ENCODE data around the gene TPCN2.

DNA sequence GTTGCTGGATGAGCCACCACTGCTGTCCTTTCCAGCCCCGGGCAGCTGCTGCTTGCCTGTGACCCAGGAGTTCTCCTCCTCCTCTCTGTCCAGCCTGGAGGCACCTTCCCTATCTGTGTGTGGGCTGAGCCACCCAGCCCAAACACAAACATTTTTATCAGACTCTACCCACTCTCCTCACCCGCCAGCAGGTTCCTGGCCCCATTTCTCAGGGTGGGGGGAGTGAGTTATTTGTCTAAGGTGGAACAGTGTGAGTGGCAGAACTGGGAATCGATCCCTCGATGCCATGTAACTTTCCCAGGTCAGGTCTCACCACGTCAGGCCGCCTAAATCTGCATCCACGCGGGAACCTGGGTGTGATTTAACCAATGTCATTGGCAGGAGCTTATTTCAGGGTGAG, 86.2 kb downstream of the TPCN2 start:
- TF ChIP-seq, protein P1, sequence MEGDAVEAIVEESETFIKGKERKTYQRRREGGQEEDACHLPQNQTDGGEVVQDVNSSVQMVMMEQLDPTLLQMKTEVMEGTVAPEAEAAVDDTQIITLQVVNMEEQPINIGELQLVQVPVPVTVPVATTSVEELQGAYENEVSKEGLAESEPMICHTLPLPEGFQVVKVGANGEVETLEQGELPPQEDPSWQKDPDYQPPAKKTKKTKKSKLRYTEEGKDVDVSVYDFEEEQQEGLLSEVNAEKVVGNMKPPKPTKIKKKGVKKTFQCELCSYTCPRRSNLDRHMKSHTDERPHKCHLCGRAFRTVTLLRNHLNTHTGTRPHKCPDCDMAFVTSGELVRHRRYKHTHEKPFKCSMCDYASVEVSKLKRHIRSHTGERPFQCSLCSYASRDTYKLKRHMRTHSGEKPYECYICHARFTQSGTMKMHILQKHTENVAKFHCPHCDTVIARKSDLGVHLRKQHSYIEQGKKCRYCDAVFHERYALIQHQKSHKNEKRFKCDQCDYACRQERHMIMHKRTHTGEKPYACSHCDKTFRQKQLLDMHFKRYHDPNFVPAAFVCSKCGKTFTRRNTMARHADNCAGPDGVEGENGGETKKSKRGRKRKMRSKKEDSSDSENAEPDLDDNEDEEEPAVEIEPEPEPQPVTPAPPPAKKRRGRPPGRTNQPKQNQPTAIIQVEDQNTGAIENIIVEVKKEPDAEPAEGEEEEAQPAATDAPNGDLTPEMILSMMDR (IDR thresholded peaks at IDR 0.05) = no peak
- TF ChIP-seq POLR2A (IDR thresholded peaks at IDR 0.05) = no peak
